22Rv1 (cell line): ENCODE data around the gene MSANTD2.

ENCODE experiments used
- H3K27ac ChIP-seq: fragments of 450-650 bp; 2 replicates; pipeline ENCODE4 v1.5.1; 2017
- ZFX ChIP-seq: fragments of 450-650 bp; IDR thresholded peaks from 2 replicates; pipeline ENCODE4 v1.6.1; 2017; ENCODE audit warnings: antibody characterized with exemption, borderline replicate concordance
- TF ChIP-seq, protein P1 (sequence below): fragments of 450-650 bp; IDR thresholded peaks from 2 replicates; pipeline ENCODE4 v1.5.1; 2017; ENCODE audit warnings: mild to moderate bottlenecking

Gene MSANTD2

DNA sequence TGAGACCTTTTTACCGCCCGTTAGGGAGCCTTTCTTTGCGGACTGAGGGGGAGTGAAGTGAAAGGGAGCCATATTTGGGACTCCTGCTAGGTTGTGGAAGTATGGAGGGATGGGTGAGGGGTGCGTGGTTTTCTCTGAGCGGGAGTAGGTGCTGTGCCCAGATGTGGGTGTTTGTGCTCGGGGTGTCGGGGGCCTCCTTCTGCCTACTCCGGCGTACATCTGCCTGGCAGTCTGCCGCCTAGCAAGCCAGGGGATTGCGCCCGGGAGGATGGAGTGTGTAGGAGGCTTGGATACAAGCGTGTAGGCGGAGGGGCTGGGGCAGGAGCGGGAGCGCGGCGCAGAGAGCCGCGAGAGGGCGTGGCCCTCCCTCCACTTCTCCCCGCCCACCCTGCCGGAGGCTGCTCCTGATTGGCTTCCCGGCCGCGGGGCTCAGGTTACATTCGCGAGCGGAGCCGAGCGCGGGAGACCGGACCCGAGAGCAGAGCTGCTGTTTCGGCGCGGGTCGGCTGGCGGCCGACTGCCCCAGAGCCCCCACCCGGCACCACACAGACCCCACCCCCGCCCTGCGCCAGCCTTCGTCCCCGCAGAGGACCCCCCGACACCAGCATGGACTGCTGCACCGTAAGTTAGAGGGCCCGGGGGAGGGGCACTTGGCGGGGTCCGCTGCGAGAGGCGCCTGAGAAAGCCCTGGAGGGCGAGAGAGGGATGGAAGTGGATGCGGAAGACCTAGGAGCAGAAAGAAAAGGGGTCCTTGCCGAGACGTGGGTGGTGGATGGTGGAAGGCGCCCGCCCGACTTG is 60.5 kb downstream of the MSANTD2 start, which contains the start of gene NRGN:
Gene NRGN (plus strand): TSS at position 464 of the 798 bp plus-strand sequence. CDS start 143 bp downstream, at position 607.
- no peak within 1 kb of the TSS for H3K27ac ChIP-seq
- TF ChIP-seq, protein P1, sequence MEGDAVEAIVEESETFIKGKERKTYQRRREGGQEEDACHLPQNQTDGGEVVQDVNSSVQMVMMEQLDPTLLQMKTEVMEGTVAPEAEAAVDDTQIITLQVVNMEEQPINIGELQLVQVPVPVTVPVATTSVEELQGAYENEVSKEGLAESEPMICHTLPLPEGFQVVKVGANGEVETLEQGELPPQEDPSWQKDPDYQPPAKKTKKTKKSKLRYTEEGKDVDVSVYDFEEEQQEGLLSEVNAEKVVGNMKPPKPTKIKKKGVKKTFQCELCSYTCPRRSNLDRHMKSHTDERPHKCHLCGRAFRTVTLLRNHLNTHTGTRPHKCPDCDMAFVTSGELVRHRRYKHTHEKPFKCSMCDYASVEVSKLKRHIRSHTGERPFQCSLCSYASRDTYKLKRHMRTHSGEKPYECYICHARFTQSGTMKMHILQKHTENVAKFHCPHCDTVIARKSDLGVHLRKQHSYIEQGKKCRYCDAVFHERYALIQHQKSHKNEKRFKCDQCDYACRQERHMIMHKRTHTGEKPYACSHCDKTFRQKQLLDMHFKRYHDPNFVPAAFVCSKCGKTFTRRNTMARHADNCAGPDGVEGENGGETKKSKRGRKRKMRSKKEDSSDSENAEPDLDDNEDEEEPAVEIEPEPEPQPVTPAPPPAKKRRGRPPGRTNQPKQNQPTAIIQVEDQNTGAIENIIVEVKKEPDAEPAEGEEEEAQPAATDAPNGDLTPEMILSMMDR = no peak
- TF ChIP-seq ZFX = no peak

DNA sequence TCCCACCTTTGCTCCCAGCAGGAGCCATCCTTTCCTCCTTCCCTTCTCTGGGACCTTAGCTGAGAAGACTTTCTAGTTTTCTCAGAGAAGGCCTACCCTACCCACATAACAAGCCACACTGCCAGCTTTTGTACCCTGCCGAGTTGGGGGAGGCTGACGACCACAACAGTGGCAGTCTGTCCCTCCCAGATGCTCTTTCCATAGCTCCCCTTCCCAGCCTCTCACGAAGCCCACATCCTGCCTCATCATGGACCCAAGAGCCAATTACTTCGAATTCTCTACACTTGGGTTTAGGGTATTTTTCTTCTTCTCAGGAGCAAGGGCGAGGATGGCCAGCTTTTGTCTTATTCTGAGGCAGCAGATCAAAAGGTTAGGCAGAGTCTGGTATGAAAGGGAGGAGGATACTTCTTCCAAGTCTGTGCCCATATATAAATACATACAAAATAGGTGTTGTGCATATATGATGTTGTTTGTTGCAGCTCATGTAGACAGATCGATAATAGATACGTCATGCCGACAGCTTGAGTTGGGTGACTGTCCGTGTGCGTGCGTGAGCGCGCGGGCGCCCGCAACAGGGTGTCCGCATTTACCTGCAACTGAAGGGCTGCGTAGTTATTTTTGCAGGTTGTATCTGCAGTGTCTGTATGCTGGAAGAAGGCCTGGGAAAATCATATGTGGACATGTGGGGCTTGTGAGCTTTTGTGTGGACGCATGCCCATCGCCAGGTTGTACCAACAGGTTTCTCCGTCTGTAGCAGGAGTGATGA is 61.3 kb downstream of the MSANTD2 start:
- H3K27ac ChIP-seq = no peak overlapping the region
- TF ChIP-seq, protein P1 = no peak
- TF ChIP-seq ZFX = no peak

DNA sequence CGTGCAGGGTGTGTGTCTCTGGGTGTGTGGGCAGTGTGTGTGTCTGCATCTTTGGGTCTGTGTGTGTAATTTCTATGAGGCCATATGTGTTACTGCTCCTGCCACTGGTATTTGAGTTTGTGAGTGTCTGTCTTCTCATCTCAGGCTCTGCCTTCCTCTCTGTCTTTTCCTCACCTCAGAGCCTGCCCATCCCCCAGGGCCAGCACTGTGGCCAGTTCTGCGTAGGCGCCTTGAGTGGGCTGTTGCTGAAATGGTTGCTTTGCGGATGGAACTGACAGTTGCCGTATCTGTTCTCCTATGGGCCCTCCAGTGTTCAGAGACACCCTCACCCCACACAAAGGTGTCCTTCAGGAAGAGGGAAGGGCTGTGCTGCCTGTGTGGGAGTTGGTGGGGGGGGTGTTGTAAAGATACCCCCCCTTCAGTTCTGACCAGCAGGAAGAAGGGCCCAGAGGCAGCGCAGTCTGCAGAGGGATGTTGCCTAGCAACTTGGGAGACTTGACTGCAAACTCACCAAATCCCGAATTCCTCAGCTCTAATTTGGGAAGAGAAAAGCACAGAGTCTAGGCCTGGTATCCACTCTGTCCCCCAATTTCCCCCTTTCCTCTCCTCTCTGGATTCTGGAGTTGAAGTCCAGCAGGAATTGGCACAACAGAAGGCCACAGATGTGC is 62.4 kb downstream of the MSANTD2 start:
- TF ChIP-seq, protein P1 = no peak
- TF ChIP-seq ZFX = no peak
- H3K27ac ChIP-seq = no peak overlapping the region

DNA sequence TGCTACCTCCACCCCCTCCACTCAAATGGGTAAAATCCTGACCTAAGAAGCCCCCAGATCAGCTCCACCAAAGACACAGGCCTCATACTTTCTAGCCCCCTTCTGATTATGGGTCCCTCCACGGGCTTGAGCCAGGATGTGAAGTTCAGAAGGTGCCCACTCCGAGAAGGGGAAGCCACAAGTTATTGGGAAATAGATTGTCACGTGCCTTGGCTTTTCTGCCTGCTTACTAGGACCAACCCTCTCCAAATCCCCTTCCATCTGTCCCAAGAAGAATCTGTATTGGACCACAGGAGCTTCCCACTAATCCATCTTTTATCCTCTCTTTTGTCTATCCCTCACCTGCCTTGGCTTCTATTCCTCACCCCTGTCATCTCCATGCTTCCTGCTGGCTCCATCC is 63.5 kb downstream of the MSANTD2 start:
- TF ChIP-seq, protein P1 = no peak
- no peak for TF ChIP-seq ZFX
- H3K27ac ChIP-seq = no peak overlapping the region

DNA sequence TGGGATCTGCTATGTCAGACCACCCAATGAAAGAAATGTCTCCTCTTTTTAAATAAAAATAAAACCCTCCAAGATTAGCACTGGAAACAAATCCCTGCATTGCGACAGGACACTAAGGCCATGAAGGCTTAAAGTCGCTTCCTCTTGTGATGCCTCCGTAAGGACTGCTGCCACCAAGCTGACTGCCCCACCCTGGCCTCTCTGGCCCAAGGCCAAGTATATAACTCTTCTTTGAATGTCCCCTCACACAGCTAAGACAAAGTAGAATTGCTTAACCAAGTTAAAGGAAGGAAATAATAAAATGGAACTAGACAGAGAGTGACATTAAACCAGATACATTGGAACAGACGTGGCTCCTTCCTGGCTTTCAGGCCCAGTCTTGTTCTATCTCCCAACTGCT is 68.0 kb downstream of the MSANTD2 start:
- TF ChIP-seq ZFX = no peak
- TF ChIP-seq, protein P1 = no peak

DNA sequence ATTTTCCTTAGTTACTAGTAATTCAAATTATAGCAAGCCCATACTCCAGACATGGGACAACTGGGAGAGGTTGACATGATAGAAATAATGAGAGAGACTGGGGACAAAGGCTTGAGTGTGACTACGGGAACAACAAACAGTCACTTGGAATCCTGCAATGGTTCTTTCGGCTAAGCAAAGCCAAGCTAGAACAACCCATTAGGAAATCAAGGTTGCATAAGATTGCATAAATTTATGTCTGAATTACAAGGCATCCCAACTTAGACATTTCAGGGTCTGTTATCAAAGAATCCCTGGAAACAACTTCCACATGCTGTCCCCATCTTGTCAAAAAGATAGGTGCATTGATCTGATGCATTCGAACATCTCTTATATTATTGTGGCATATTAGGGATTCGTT is 70.6 kb downstream of the MSANTD2 start:
- H3K27ac ChIP-seq = no peak overlapping the region
- no peak for TF ChIP-seq ZFX
- TF ChIP-seq, protein P1 = no peak

More for the DNA sequence above, 68.0 kb downstream of the MSANTD2 start:
- H3K27ac ChIP-seq = no peak overlapping the region
